ENCODE data around the gene SRSF10.
"Not testable (repeated sequence)": the region's sequence is repeated elsewhere in the genome, so short reads cannot be mapped to it uniquely, and the experiment has no call there.

SRSF10 gene

DNA sequence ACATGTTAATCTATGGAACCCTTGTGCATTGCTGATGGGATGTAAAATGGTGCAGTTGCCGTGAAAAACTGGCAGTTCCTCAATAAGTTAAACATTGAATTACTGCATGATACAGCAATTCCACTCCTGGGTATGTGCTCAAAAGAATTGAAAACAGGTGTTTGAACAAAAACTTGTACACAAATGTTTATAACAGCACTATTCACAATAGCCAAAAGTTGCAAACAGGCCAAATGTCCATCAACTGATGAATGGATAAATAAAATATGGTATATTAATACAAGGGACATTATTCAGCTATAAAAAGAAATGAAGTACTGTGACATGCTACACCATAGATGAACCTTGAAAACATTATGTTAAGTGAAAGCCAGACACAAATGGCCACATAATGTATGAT is 17.7 kb upstream of the SRSF10 start:
- no peak for DNase-seq (ENCODE audit: low read depth, low spot score)

DNA sequence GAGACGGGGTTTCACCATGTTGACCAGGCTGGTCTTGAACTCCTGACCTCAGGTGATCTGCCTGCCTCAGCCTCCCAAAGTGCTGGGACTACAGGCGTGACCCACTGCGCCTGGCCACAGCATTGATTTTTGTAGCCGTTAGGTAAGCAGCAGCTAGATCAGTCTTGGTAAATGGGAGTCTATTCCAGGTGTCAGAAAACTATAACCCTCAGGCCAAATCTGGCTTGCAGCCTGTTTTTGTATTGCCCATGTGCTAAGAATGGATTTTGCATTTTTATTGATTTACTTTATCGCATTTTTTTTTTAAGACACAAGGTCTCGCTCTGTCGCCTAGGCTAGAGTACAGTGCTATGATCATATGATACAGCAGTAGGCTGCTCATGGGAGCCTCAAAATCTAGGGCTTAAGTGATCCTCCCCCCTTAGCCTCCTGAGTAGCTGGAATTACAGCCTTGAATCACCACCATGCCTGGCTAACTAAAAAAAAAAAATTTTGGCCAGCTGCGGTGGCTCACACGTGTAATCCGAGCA is 16.6 kb upstream of the SRSF10 start:
- DNase-seq (ENCODE audit: low read depth, low spot score): no peak

DNA sequence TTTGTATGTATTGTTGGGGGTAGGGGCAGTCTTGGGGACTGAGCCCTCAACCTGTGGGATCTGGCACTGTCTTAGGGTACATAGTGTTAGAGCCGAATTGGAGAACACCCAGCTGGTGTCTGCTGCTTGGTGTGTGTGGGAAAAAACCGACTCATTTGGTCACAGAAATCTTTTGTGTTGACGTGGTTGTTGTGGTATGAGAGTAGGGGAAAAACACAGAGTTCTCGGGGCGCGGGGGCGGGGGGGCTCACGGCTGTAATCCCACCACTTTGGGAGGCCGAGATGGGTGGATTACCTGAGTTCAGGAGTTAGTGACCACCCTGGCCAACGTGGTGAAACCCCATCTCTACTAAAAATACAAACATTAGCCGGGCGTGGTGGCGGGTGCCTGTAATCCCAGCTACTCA is 15.3 kb upstream of the SRSF10 start:
- DNase-seq (ENCODE audit: low read depth, low spot score): no peak

DNA sequence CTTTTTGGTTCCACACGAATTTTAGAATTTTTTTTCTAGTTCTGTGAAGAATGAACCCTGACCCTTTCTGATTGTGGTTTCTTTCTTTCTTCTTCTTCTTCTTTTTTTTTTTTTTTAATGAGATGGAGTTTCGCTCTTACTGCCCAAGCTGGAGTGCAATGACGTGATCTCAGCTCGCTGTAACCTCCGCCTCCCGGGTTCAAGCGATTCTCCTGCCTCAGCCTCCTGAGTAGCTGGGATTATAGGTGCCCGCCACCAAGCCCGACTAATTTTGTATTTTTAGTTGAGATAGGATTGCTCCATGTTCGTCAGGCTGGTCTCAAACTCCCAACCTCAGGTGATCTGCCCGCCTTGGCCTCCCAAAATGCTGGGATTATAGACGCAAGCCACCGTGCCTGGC is 11.9 kb upstream of the SRSF10 start:
- not testable (repeated sequence) for DNase-seq (ENCODE audit: low read depth, low spot score)

DNA sequence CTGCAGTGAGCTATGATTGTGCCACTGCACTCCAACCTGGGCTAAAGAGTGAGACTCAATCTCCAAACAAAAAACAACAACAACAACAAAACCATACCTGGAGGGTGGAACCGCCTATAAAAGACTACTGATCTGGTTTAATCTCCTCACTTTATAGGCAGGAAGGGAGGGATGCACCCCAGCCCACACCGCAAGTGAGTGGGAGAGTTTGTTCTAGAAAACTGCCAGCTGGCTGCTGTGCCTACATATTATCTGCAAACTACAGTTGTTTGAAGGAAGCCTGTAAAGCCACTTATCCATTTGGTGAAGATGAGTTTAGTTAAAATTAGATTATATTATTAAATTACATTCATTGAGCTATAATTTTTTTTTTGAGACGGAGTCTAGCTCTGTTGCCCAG is 9.1 kb upstream of the SRSF10 start:
- DNase-seq (ENCODE audit: low read depth, low spot score): no peak

DNA sequence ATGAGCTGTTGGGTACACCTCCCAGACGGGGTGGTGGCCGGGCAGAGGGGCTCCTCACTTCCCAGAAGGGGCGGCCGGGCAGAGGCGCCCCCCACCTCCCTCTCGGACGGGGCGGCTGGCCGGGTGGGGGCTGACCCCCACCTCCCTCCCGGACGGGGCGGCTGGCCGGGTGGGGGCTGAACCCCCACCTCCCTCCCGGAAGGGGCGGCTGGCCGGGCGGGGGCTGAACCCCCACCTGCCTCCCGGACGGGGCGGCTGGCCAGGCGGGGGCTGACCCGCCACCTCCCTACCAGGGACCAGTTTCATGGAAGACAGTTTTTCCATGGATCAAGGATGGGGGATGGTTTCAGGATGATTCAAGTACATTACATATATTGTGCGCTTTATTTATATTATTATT is 6.9 kb upstream of the SRSF10 start:
- not testable (repeated sequence) for DNase-seq (ENCODE audit: low read depth, low spot score)

DNA sequence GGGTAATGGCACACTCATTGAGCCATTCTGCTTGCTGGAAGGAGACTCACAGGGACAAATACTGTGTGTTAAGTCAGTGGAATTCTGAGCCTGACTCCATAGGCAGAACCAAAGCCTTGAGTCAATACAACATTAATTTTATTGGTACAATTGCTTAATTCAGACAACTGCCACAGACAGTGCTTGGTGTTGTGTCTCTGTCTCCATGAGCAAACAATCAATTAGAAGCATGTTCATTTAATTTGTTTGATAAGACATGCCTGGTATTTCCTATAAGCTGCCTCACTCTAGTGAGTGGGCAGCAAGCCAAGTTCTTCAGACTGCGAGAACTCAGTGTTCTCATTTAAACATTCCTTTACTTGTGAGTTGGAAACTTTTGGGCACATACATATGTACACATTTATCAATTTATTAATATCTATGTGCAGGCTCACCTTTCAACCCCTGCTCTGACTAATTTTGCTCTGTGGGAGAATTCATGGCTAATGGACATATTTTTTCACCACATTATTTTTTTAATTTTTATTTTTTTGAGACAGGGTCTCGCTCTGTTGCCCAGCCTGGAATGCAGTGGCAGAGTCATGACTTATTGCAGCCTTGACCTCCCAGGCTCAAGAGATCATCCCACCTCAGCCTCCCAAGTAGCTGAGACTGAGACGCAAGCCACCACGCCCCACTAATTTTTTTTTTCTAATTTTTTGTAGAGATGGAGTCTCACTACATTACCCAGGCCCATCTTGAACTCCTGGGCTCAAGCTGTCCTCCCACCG is 4.5 kb upstream of the SRSF10 start:
- no peak for DNase-seq (ENCODE audit: low read depth, low spot score)

DNA sequence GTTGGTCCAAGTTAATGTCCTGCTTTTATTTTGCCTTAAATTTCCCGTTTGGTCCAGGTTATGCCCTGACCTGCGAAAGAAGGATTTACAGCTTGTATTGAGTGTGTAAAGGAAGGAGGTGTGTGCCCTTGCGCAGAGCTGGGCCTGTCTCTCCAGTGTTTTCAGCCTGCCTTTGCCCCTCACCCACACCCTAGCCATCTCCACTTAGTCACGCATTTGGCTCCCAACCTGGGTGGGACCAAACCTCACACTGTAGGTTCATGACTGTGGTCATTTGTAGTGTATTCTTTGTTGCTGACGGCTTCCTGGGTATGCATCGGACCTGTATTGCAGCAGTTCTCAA is 572 bp upstream of the SRSF10 start:
- no peak for DNase-seq (ENCODE audit: low read depth, low spot score)

DNA sequence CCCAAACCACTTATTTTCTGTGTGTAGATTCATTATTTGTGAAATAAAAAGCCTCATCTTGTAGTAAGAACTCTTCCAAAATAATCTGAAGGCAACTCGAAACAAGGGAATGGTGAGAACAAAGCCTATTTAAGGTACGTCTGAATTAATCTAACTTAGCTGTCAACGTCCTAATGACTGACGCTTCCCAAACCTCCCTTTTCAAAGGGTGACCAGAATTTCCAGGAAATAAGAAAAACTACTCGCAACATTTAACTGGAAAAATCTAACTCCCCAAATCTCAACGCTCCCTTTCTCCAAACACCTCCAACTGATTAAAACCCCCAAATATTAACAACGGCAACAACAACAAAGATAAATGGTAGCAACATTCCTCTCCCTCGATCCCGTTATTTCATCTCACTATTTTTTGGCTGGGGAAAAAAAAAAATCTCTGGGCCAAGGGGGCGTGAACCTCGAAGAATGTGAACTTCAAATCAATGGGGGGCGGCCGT is 693 bp downstream of the SRSF10 start:
- DNase-seq (ENCODE audit: low read depth, low spot score): no peak

DNA sequence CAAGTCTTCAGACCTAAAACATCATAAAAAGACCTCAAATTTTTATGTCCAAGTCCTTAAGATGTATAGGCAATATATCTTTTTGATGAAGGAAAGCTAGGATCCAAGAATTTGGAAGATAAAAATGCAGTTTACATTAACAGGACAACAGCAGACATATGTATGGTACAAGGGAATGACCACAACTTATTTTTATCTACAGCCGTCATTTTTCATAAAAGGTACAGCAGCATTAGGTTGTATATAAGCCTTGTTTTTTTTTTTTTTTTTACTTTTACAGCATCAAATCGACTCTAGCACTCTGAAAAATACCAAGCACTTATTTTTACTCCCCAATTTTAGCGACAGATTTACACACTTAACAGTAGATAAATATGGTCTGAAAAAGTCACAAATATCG is 1.3 kb downstream of the SRSF10 start:
- no peak for DNase-seq (ENCODE audit: low read depth, low spot score)

DNA sequence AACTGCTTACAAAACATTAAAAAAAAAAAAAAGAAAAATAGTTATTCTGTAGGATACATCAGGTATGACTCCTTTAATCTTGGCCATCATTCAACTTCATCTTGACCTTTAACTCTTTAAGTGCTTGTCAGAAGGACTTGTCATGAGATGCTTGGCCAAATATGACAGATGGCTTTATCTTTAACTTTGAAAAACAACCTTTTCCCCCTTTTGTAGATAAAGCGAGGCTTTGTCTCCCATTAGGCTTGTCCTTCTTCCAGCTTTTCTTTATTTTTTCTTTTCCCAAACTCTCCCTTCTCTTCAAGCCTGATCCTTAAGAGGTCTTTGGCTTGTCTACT is 2.3 kb downstream of the SRSF10 start:
- no peak for DNase-seq (ENCODE audit: low read depth, low spot score)

DNA sequence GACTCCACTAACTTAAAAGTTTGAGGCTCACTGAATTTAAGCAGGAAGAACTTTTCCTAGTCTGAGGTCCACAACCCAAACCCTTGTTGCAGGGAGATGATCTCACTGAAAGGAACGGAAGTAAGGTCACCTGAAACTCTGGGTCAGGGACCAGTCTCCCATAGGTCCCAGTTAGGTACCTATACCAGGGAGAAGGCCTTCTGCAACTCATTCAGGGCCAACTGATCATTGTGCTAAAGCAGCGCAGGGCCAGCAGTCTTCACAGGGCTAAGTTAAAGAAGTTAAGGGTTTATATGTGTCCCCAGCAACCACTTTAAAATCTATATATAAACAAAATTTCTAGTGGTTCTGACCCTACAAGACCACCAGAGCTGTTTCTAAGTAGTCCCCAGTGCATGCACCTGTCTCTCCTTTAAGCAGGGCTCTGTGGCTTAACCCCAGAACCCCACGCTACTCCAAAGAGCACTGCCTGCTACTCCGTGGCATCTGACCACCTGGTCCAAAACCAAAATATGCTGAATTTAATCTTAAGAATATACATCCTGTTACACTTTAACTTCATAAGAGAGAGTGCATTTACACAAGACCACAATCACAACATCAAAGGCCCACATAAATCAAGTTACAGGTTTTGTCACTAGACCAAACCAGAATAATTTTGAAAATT is 2.8 kb downstream of the SRSF10 start:
- DNase-seq (ENCODE audit: low read depth, low spot score): no peak

DNA sequence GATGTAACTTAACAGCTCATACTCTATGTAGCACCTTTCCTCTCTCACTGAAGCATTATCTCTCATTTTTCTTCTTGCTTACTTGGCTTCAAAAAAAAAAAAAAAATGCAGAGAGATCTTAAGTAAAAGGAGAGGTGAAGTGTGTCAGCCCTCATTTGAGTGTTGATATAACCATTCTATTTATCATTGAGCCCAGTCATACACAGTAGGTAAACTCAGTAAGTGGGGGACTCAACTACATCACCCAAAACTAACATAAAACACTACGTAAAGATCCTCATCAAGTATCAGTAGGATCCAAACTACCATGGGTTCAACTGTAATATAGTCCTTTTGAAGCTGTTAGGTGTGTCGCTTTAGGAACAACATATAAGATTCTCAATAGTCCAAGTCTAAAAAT is 12.3 kb downstream of the SRSF10 start:
- DNase-seq (ENCODE audit: low read depth, low spot score): no peak

DNA sequence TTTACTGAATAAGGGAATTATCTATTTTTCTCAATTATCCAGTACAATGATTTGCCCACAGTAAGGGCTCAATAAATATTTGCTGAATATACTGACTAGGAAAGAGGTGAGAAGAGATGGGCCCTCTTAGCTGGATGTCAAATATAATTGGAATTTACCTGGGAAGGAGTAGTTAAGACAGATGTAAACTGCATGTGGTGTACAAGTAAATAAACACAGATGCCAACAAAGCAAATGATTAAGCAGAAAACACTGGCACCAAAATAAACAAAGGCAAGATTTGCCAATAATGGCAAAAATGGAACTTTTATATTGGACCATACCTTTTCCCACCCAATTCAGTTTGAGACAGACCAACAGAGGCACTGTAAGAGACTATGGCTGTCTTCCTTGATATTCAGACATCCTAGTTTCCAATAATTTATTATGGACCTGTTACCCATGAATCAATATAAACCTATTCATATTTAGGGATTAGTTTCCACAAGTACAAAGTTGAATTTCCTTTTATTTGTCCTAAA is 13.1 kb downstream of the SRSF10 start:
- no peak for DNase-seq (ENCODE audit: low read depth, low spot score)

DNA sequence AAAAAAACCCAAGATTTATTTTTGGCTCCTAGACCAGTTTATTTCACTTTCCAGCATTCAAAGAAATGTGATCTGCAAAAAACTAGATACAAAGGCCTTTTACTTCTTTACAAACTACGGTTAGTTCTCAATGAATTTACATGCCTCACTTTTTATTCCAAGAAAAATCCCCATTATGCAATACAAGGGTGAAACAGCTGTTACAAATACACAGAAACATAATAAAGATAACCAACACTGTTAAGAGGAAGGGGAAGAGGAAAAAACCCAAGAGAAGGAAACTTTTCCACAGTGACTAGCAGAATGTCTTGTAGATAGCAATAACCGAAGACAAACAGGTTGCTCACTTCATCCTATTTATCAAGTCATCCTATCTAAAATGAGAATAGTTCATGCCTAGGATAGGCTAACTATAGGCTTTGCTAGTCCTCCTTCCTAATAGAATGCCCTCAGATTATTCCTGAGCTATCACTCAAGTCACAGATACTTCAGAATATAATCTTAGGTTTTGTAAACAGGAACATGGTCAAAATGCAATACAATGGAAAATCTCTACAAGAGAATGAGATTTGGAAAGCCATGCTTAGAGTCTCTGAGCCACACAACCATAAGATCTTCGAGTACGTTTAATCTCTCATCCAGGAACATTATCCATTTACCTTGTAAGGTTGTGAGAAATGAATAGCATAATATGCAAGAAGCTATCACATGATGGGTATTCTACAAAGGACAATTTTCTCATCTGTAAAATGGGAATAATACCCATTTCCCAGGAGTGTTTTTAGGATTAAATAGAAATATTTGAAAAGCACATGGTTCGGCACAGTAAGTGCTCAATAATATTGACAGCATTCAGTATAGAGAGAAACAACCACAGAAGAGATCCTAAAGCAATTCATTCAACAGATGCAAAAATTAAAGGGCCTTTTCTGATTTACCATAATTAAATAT is 15.1 kb downstream of the SRSF10 start:
- DNase-seq (ENCODE audit: low read depth, low spot score): no peak

DNA sequence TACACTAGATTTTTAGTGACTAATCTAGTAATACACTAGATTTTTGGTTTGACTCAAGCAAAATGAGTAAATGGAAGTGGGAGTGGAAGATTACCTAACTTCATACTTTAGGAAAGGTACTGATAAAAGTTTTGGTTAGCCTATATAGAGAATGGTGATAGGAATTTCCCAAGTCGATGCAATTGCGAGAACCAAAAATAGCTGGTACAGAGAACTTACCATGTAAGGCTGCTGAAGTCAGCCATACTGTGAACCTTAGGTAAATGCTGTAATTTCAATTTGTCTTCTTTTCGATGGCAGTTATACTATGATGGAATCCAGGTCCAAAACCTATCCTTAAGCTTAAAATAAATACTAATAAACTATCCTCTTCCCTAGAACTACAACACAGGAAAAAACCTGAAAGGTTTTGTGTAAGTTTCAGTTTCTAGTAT is 15.9 kb downstream of the SRSF10 start:
- no peak for DNase-seq (ENCODE audit: low read depth, low spot score)

DNA sequence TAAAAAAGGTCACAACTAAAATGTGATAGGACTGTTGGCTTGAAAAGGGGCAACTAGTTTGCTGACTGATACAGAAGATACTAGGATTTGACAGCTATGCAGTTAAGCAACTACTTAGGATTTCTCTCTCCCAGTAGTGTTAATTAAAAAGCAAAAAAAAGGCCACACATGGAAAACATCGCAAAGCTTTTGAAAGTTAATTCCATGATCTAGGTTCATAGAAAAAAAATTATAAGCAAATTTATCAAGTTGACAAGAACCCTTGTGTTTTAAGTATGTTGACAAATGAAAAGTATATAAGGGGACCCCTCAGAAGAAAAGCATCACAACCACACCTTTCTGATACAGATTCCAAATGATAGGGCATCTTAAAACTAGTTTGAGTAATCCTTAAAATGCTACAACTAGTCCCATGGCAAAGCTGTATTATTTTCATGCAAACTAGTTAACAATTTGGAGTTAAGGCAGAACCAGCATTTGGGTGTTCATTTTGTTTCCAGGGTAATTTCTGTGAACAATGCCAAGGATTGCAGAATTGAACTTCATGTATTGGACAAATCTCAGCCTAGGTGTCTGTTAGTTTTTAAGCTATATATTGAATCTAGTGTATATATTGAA is 16.4 kb downstream of the SRSF10 start:
- DNase-seq (ENCODE audit: low read depth, low spot score): no peak

DNA sequence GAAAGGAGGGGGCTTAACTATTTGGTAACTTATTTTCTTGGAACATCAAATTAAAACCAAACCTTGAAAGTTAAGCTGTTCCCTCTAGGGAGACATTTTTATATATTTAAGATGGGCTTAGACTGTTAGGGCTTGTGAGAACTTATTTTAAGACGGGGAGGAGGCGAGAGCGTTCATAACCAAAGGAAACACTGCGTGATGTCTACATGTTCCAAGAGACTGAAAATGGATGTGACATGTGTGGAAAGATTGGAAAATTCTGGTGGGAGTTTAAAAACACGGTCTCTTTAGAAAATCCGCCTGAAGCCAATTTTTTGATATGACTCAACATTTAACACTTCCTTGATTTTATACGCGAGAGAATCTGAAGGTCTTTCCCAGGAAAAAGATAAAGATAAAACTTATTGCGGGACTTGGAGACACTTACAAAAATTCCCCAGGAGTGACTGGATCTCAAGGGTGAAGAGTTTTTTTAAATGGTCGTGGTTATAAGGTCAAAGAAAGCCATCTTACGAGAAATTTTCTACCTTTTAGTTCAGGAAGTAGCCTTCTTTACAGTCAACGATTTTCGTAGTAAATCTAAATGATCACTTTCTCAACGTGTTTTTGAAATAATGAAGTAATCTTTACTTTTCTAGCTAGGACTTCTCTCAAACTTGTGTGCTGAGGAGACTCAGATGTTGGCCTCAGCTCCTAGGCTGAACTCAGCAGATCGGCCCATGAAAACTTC is 19.7 kb downstream of the SRSF10 start:
- no peak for DNase-seq (ENCODE audit: low read depth, low spot score)

DNA sequence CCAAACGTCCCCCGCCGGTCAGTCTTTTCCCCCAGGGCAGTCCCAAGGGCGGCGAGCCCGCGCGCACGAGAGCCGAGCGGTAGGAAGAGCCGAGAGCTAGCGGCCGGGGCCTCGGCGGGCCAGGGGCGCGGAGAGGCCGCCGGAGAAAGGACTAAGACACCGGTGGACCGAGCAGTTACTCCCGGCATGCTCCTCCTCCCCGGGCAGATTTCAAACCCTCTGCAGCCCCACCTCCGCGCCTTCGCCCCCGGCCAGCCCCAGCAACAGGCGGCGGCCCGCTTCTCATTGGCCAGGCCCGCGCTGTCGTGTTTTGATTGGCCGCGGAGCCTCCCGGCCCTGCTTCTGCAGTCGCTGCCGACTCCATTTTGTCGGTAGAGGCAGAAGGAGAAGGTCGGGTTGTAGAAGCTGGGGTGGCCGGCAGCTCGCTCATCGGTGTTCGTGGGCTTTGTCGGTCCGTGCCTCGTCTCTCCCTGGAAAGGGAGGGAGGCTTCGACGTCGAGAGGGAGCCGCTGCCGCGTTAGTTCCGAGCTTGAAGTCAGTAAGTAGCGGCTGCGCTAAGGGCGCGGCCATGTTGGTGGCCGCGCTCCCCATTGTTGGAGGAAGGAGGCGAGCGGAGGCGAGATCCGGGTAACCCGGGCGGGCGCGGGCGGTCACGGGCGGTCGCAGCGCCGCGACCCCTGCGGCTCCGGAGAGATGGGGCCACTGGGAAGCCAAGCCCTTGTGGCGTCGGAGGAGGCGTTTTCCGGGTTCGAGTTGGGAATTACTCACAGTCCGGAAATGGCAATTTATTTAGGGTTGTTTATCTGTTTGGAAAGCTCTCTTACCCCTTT is 20.5 kb downstream of the SRSF10 start, which contains the start of gene PNRC2:
TSS of gene PNRC2 (plus strand) at position 368 of the 830 bp plus-strand sequence. CDS start 1,630 bp downstream, outside the sequence.
- DNase-seq (ENCODE audit: low read depth, low spot score): peak; percentile 93
